Mesenteric fat pad (tissue), 1 donor: ENCODE data around the gene PLCB3. TPM values are rescaled to one million over a fixed set of nuclear protein-coding genes. Genes with fewer than 3 reads are reported as not detected.
"Not testable (repeated sequence)": the region's sequence is repeated elsewhere in the genome, so short reads cannot be mapped to it uniquely, and the experiment has no call there.

Source experiments
- DNase-seq: peaks from one replicate; pipeline ENCODE4 v3.0.0-alpha.2; 2020; ENCODE audit warnings: low spot score
- total RNA-seq: library from RNA; stranded (reverse); fragmentation: NEBNext Ultra II Directional; extraction: Animal tissue kit (Norgen Biotek cat#: 25700); gene quantifications from one replicate; pipeline ENCODE4 v1.2.1, GENCODE V29; 2021
- donor health status: DM: yes; HTN: yes; CAD: no.

The PLCB3 gene
- total RNA-seq, 1 donor from 2014 or later = 25.8 TPM

- no peak for DNase-seq
These were observed 52.0 kb downstream of the PLCB3 start for GRCh38 chr11:64303109-64304031.

GRCh38 chr11:64304032-64304315 is 52.6 kb downstream of the PLCB3 start:
- DNase-seq = no peak

DNA sequence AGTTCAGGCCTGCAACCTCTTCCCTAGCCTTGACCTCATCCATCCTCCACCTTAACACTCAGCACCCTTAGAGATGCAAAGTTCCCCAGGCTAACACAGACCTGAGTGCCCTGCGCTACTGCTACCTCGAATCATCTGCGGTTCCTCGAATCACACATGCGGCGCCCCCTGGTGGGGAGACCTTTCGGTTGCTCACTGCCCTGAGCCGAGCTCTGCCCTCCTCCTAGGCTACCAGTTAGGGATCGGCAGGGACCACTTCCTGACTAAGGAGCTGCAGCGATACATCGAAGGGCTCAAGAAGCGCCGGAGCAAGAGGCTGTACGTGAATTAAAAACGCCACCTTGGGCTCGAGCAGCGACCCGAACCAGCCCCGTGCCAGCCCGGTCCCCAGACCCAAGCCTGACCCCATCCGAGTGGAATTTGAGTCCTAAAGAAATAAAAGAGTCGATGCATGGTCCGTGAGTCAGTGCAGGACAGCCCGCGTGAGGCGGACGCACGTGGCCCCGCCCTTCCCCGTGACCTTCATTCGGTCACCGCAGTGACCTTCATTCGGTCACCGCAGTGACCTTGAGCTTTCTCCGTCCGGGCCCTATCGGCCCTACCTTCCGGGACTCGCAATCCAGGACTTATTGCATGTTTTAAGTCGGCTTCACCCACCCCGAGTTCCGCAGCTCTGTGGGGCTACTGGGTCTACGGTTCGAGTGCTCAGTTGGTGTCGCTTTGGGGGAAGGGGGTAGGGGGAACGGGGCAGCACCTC is 53.2 kb downstream of the PLCB3 start:
- DNase-seq = peak; percentile 97

DNA sequence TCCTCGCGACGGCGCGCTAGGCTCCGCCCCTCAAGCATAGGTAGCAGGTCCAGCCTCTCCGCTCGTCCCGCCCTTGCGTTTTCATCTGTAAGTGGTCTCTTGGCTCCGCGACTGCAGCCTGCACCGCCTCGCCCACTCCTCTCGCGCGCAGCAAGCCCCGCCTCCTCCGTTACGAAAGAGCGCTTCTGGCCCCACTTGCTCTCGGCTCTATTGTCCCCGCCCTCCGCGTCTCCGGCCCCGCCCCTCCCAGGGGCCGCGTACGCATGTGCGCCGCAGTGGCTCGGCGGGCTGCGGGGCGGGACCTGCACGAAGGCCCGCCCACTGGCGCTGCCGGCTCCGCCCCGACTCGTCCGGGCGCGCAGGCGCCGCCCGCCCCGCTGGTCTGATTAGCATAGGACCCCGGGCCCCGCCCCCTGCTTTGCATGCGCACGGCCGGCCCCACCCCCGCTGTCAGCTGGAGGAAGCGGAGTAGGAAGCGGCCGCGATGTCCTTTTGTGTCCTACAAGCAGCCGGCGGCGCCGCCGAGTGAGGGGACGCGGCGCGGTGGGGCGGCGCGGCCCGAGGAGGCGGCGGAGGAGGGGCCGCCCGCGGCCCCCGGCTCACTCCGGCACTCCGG is 53.9 kb downstream of the PLCB3 start, which contains the start of gene ESRRA:
Gene ESRRA, plus strand, starts transcription at position 450 of the 616 bp plus-strand sequence. CDS start 1,656 bp downstream, outside the sequence.
- peak; percentile 100 for DNase-seq

DNA sequence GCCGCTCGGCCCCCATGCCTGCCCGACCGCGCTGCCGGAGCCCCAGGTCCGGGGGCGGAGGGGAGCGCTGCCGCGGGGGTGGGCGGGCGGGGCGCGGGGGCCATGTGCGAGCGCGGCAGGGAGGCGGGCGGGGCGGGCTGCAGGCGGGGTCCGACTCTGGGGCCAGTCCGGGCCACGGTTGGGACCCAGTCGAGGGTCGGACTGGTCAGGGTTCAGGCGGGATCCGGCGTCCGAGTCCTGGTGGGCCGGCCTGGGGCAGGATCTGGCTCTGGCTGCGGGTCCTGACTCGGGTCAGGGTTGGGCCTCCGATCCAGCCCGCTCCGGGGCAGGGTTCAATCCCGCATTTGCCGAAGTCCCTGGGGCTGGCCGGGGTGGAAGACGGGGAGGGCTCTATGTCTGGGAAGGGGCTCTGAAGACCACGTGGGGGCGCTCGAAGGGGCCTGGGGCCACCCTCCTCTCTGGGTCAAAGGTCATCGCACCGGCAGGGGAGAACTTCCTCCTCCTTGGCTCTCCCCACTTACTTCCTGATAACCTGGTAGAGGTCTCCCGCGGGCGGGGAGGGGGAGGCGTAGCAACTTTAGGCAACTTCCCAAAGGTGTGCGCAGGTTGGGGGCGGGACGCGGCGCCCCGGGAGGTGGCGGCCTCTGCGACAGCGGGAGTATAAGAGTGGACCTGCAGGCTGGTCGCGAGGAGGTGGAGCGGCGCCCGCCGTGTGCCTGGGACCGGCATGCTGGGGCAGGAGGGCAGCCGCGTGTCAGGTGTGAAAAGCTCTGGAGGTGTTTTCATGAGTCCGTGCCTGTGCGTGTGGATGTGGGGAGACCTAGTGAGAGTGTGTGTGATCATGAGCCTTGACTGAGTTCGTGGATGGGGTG is 54.6 kb downstream of the PLCB3 start:
- DNase-seq = no peak

GRCh38 chr11:64306563-64306875 is 55.2 kb downstream of the PLCB3 start:
- DNase-seq = no peak

GRCh38 chr11:64306876-64307622 is 55.7 kb downstream of the PLCB3 start:
- no peak for DNase-seq

DNA sequence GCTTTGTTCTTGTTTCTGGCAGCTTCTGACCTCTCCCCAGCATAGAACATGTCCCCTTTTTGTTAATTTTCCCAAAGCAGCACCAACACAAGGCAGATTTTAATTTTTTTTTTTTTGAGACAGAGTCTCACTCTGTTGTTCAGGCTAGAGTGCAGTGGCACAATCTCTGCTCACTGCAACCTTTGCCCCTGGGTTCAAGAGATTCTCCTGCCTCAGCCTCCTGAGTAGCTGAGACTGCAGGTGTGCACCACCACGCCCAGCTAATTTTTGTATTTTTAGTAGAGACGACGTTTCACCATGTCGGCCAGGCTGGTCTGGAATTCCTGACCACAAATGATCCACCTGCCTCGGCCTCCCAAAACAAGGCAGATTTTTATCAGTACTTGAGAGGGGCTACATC is 56.5 kb downstream of the PLCB3 start:
- DNase-seq = not testable (repeated sequence)

DNA sequence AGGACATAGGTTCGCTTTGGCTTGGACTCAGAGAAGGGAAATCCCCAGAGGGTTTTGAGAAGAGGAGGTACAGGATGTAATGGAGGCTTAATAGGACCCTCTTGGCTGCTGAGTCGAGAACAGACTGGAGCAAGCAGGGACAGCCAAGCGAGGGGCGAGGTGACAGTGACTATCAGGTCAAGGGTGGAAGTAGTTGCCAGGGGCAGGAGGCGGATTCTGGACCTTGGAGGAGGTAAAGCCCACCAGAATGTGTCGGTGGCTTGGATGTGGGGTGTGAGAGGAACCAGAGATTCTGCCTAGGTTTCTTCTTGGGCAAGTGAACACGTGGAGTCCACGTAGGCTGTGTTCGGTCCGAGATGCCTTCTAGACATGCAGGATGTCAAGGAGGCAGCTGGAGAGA is 61.6 kb downstream of the PLCB3 start:
- no peak for DNase-seq

DNA sequence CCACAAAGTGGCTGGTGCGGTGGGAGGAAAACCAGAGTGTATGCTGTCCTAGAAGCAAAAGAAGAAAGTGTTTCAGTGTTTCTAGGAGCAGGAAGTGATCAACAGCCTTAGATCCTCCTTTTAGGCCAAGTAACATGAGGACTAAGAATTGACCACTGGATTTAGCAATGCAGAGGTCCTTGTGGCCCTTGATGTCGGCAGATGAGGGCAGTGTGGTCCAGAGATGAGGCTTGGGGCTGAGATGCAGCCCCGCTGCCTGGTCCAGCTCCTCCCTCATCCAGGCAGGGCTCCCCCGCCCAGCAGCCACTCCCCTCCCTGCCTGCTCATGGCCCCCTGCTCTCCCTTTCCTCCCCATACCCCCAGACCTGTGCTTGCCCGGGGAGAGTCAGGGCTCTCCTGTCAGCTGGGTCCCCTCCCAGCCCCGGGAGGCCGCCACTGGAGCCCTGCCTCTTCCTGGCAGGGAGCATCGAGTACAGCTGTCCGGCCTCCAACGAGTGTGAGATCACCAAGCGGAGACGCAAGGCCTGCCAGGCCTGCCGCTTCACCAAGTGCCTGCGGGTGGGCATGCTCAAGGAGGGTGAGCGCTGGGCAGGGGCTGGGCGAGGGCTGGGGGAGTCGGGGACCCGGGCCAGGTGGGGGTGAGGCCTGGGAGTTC is 62.3 kb downstream of the PLCB3 start:
- no peak for DNase-seq

DNA sequence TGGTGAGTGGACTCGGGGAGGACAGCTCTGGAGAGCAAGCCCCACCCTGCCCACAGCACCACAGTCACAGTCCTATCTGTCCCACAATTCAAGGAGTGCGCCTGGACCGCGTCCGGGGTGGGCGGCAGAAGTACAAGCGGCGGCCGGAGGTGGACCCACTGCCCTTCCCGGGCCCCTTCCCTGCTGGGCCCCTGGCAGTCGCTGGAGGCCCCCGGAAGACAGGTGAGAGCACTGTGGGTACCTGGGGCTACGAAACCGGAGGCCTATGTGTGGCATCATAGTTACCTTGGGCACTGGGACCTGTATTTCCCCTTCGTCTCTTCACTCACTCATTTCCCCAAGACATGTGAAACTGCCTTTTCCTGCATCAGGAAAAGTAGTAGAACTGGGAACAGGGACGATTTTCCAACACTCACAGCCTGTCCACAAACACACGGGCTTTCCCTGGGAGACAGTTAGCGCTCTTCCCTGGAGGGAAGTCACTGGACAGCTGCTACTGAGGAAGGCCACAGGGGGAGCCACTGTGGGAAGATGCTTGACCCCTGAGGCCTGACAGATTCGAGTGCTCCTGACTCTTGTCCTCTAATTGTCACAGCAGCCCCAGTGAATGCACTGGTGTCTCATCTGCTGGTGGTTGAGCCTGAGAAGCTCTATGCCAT is 62.9 kb downstream of the PLCB3 start:
- no peak for DNase-seq

- DNase-seq = no peak
These were observed 63.7 kb downstream of the PLCB3 start for GRCh38 chr11:64314805-64315561.

DNA sequence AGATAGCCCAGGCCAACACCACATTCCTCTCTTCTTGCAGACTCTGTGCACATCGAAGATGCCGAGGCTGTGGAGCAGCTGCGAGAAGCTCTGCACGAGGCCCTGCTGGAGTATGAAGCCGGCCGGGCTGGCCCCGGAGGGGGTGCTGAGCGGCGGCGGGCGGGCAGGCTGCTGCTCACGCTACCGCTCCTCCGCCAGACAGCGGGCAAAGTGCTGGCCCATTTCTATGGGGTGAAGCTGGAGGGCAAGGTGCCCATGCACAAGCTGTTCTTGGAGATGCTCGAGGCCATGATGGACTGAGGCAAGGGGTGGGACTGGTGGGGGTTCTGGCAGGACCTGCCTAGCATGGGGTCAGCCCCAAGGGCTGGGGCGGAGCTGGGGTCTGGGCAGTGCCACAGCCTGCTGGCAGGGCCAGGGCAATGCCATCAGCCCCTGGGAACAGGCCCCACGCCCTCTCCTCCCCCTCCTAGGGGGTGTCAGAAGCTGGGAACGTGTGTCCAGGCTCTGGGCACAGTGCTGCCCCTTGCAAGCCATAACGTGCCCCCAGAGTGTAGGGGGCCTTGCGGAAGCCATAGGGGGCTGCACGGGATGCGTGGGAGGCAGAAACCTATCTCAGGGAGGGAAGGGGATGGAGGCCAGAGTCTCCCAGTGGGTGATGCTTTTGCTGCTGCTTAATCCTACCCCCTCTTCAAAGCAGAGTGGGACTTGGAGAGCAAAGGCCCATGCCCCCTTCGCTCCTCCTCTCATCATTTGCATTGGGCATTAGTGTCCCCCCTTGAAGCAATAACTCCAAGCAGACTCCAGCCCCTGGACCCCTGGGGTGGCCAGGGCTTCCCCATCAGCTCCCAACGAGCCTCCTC is 64.6 kb downstream of the PLCB3 start:
- not testable (repeated sequence) for DNase-seq

DNA sequence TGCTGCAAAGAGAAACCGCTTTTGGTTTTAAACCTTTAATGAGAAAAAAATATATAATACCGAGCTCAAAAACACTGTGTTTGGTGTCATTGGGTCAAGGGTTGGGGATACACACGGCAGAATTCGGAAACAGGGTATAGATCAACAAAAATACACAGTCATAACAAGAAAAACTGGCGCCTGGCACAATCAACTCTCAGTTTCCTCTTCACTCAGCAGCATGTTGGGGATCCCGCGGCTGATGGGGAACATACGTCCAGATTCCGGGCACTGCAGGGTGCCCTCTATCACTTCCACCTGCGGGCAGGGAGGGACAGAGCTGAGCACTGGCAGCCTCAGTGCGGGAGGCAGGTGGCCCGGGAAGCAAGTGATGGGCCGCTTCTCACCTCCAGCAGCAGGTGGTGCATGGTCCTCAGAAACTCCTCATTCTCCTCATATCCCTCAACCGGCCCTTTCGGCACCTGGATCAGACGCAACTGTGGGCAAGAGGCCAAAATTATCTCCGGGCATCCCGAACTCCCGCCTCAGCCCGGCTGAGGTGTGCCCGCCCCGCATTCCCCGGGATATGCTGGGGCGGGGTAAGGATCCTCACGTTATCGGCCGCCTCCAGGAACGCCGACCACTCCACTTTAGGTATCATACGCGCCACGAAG is 65.5 kb downstream of the PLCB3 start:
- no peak for DNase-seq

- DNase-seq = peak; percentile 97
These were observed 66.1 kb downstream of the PLCB3 start, which contains the start of gene TRMT112 for GRCh38 chr11:64317325-64317960. Gene TRMT112, minus strand, starts transcription at chr11:64317559. Its CDS starts 33 bp downstream, at chr11:64317526.
